ENCODE measurements around the gene ABLIM2. TPM values are rescaled to one million over a fixed set of nuclear protein-coding genes. Genes with fewer than 3 reads are reported as not detected.

Gene ABLIM2
- total RNA-seq, 4 donors from 2014 or later: 5.9 to 20.0 (median 8.6) TPM

DNA sequence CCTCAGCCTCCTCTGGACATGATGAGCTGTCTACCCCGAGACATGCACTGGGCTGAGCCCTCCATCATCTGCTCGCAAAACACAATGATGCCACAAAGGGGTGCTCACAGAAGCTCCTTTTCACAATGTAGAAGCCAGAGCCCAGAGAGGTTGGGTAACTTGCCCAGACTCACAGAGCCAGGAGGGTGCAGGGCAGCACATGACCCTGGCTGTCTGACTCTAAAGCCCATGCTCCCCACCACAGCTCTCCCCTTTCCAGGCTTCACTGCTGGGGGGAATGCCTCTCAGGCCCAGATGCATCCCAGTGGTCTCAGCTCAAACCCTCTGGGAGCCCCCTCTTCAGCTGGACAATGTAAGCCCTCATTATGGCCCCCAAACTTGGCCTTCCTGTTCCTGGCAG lies 120.5 kb downstream of the ABLIM2 start:
- TF ChIP-seq, protein P1, sequence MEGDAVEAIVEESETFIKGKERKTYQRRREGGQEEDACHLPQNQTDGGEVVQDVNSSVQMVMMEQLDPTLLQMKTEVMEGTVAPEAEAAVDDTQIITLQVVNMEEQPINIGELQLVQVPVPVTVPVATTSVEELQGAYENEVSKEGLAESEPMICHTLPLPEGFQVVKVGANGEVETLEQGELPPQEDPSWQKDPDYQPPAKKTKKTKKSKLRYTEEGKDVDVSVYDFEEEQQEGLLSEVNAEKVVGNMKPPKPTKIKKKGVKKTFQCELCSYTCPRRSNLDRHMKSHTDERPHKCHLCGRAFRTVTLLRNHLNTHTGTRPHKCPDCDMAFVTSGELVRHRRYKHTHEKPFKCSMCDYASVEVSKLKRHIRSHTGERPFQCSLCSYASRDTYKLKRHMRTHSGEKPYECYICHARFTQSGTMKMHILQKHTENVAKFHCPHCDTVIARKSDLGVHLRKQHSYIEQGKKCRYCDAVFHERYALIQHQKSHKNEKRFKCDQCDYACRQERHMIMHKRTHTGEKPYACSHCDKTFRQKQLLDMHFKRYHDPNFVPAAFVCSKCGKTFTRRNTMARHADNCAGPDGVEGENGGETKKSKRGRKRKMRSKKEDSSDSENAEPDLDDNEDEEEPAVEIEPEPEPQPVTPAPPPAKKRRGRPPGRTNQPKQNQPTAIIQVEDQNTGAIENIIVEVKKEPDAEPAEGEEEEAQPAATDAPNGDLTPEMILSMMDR (IDR thresholded peaks at IDR 0.05; ENCODE audit: low read depth): no peak

DNA sequence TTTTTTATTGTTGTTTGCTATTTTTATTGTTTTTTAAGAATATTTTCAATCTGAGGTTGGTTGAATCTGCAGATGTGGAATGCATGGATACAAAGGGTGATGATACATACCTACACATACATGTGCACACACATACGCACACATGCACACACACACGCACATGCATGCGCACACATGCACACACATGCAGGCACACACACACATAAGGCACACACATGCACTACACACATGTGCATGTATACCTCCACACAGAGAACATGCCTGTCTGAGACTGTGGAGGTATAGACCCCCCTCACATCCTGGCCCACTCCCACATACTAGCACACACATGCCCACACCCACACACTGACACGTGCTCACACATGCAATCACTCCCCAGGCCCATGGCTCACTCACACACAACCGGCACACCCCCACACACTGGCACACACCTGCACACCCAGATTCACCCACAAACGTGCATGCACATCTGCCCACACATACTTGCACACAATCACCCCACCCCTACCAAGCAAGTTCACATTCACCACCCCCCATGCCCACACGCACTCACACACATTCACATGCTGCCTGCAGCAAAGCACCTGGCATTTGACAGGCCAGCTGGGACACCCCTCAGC lies 121.4 kb downstream of the ABLIM2 start:
- TF ChIP-seq, protein P1 (IDR thresholded peaks at IDR 0.05; ENCODE audit: low read depth): no peak

DNA sequence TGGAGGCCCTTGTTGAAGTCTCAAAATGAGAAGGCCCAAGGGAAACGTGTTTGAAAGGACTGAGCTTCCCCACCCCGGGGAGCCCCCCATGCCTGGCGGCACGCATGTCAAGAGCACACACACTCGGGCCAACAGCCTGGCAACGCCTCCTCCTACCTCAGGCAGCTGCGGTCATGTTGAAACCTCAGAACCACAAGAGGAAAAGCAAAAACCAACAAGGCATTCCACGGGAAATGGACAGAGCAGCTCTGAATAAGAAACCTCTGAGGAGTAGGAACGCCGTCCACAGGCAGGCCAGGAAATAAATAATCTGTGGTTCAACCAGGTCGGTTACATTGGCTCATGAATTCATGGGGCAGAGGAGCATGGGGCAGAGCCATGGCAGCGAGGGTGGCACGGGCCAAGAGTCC lies 123.2 kb downstream of the ABLIM2 start:
- TF ChIP-seq, protein P1 (IDR thresholded peaks at IDR 0.05; ENCODE audit: low read depth): no peak

DNA sequence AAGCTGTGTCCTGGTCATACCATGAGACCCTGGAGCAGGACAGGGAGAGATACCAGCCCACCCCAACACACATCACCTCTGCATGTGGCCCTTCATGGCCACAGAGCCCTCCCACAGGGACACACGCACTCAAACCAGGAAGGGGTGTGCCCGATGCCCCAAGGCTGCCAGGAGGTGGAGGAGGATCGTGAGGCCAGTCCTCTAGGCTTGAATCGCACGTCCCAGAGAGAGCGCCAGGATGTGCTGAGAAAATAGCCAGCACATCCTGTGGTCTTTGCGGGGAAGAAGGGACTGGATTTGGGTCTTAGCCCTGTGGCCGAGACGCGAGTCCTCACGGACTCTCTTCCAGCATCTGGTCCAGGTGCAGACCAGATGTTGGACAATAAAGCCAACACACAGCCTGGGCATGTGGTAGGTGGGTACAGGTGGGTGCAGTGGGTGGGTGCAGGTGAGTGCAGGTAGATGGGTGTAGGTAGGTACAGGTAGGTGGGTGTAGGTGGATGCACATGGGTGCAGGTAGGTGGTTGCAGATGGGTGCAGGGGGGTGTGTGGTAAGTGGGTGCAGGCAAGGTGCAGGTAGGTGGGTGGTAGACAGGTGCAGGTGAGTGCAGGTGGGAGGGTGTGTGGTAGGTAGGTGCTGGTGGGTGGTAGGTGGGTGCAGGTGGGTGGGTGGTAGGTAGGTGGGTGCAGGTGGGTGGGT lies 124.6 kb downstream of the ABLIM2 start:
- TF ChIP-seq, protein P1 (IDR thresholded peaks at IDR 0.05; ENCODE audit: low read depth): no peak

DNA sequence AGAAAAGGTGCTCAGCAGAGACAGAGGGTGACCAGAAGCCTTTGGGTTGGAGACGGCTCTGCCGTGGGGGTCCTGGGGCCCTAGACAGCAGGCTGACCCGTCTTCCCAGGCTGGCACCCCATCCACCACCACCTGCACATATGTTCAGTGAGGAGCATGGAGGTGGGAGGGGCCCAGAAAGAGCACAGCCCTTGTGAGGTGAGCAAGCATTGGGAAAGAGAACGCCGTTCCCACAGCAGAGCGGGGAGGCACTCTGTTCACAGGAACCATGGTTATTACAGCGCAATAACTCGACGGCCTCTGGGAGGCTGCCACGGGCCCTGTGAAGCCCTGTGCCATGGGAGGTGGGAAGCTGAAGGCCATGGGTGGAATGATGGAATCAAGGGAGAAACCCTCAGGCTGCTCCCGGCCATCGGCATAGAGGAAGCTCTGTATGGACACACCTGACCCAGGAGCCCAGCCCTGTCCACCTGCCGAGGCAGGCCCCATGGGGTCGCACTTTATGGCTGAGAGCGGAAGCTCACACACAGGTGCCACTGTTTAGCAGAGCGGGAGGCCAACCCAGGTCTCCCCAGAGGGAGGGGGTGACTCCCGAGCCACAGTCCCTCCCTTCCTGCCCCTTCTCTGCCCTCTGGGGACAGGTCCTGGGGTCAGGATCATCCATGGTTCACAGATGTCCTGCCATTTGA lies 125.4 kb downstream of the ABLIM2 start:
- TF ChIP-seq, protein P1 (IDR thresholded peaks at IDR 0.05; ENCODE audit: low read depth): no peak

DNA sequence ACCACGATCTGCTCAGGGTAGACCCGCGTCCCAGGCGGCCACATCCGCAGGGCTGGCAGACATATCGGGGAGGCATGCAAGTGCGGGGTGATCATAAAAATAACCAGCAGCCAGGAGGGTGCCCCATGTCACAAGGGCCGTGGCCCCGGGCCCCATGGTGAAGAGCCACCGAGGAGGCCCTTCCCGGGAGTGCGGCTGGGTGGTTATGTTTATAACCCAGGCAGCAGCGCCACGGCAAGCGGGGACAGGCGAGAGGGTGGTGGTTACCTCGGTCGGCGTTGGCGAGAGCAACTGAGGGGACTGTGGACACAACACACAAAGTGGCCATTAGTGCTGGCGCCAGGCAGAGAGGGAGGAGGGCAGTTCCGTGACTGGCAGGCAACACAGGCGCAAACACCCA lies 126.2 kb downstream of the ABLIM2 start:
- TF ChIP-seq, protein P1 (IDR thresholded peaks at IDR 0.05; ENCODE audit: low read depth): no peak

DNA sequence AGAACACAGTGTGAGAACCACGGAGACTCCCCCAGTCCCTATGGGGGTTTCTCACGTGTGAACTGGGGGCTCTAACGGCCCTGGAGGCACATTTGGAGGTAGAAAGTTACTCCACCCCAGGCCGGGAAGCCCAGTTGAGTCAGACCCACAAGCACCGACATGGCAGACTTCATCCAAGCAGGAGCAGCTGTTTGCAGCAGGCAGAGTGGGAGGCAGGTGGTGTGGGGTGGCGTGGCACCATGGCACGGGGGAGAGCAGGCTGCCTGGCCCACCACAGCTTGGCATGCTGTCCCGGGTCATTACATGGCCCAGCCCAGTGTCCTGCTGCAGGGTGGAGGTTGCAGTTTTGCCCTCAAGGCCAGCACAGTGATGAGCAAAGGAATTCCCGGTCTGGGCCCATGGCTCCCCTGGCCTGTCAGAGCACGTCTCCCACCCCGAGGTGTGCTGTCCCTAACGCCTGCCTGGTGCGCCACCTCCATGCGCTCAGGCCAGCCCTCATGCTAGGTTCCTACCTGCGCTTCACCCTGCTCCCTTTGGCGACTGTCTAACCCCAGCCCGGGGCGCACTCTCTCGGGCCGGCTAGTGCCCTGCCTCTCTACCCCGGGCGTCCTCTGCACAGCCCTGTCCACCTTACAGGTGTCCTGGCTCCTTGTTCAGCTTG lies 128.4 kb downstream of the ABLIM2 start:
- TF ChIP-seq, protein P1 (IDR thresholded peaks at IDR 0.05; ENCODE audit: low read depth): no peak
